ENCODE data around the gene LAMA5. TPM values are rescaled to one million over a fixed set of nuclear protein-coding genes. Genes with fewer than 3 reads are reported as not detected.

Gene LAMA5
- total RNA-seq, 3 donors from 2014 or later, result 16.6 to 114 (median 53.3) TPM

- Histone ChIP-seq H3K27ac (no peak overlapping the region), H3K4me3 (no peak overlapping the region), H3K27me3 (no peaks in the 10 kb centered on the region), H3K9me3 (no peaks in the 10 kb centered on the region), H3K4me1 (no peaks in the 10 kb centered on the region), H3K36me3 (no peaks in the 10 kb centered on the region)
- intact Hi-C loops (cut with DNase I; ENCODE audit: low total_unique reads), result no loop called here
- TF ChIP-seq CTCF (IDR thresholded peaks at IDR 0.05) (no peak), POLR2A (IDR thresholded peaks at IDR 0.05) (no peak), POLR2AphosphoS5 (IDR thresholded peaks at IDR 0.05) (no peak)
- DNase-seq (ENCODE audit: low spot score in 2 of 2), result no peak
Measured at GRCh38 chr20:62296724-62297448, 70.2 kb downstream of the LAMA5 start.

- no peaks in the 10 kb centered on the region for H3K36me3 ChIP-seq
- no peak for DNase-seq (ENCODE audit: low spot score in 2 of 2)
- no peaks in the 10 kb centered on the region for H3K27me3 ChIP-seq
- TF ChIP-seq CTCF (IDR thresholded peaks at IDR 0.05) (no peak), POLR2AphosphoS5 (IDR thresholded peaks at IDR 0.05) (no peak), POLR2A (IDR thresholded peaks at IDR 0.05) (no peak)
- no peaks in the 10 kb centered on the region for H3K4me1 ChIP-seq
- intact Hi-C loops (cut with DNase I; ENCODE audit: low total_unique reads), result no loop called here
- no peaks in the 10 kb centered on the region for H3K9me3 ChIP-seq
- H3K27ac ChIP-seq, result no peak overlapping the region
- no peak overlapping the region for H3K4me3 ChIP-seq
Measured at GRCh38 chr20:62294516-62294915, 72.6 kb downstream of the LAMA5 start.

- H3K4me1 ChIP-seq, result no peaks in the 10 kb centered on the region
- intact Hi-C loops (cut with DNase I; ENCODE audit: low total_unique reads), result no loop called here
- no peak for DNase-seq (ENCODE audit: low spot score in 2 of 2)
- TF ChIP-seq POLR2A (IDR thresholded peaks at IDR 0.05) (no peak), CTCF (IDR thresholded peaks at IDR 0.05) (no peak), POLR2AphosphoS5 (IDR thresholded peaks at IDR 0.05) (no peak)
- no peak overlapping the region for H3K27ac ChIP-seq
- no peak overlapping the region for H3K4me3 ChIP-seq
- no peaks in the 10 kb centered on the region for H3K27me3 ChIP-seq
- H3K36me3 ChIP-seq, result no peaks in the 10 kb centered on the region
- no peaks in the 10 kb centered on the region for H3K9me3 ChIP-seq
Measured at GRCh38 chr20:62293946-62294345, 73.2 kb downstream of the LAMA5 start.

- Histone ChIP-seq H3K4me1 (no peaks in the 10 kb centered on the region), H3K4me3 (no peak overlapping the region), H3K27ac (no peak overlapping the region), H3K36me3 (no peaks in the 10 kb centered on the region), H3K27me3 (no peaks in the 10 kb centered on the region), H3K9me3 (no peaks in the 10 kb centered on the region)
- TF ChIP-seq POLR2A (IDR thresholded peaks at IDR 0.05), result no peak
- no peak for TF ChIP-seq CTCF (IDR thresholded peaks at IDR 0.05)
- no peak for TF ChIP-seq POLR2AphosphoS5 (IDR thresholded peaks at IDR 0.05)
- DNase-seq (ENCODE audit: low spot score in 2 of 2), result no peak
- intact Hi-C loops (cut with DNase I; ENCODE audit: low total_unique reads), result no loop called here
Measured at GRCh38 chr20:62293111-62293784, 73.9 kb downstream of the LAMA5 start.

- DNase-seq (ENCODE audit: low spot score in 2 of 2), result no peak
- H3K27me3 ChIP-seq, result no peaks in the 10 kb centered on the region
- H3K27ac ChIP-seq, result no peak overlapping the region
- no peak overlapping the region for H3K4me3 ChIP-seq
- TF ChIP-seq POLR2A (IDR thresholded peaks at IDR 0.05) (no peak), CTCF (IDR thresholded peaks at IDR 0.05) (no peak), POLR2AphosphoS5 (IDR thresholded peaks at IDR 0.05) (no peak)
- no peaks in the 10 kb centered on the region for H3K9me3 ChIP-seq
- no peaks in the 10 kb centered on the region for H3K36me3 ChIP-seq
- H3K4me1 ChIP-seq, result no peaks in the 10 kb centered on the region
- intact Hi-C loops (cut with DNase I; ENCODE audit: low total_unique reads), result no loop called here
Measured at GRCh38 chr20:62292108-62292507, 75.0 kb downstream of the LAMA5 start.

Measured in breast epithelium (tissue), 4 donors.